Mesendoderm (in vitro differentiated cells): Measurements from ENCODE around the gene MICALL2.

Experiments used
- DNase-seq: peaks from one replicate; pipeline ENCODE4 v3.0.0; 2013
- H2AK5ac ChIP-seq: 2 replicates; pipeline ENCODE4 v1.6.1; 2013; ENCODE audit warnings: low read length, inconsistent platforms
- H2BK120ac ChIP-seq: 2 replicates; pipeline ENCODE4 v1.6.1; 2013; ENCODE audit warnings: low read depth, mild to moderate bottlenecking, low read length, moderate library complexity, mixed read lengths
- H2BK15ac ChIP-seq: replicated peaks from 2 replicates; pipeline ENCODE4 v1.6.1; 2013; ENCODE audit warnings: low read depth, mild to moderate bottlenecking, moderate library complexity
- H2BK5ac ChIP-seq: 2 replicates; pipeline ENCODE4 v1.6.1; 2013; ENCODE audit warnings: low read length, inconsistent platforms
- H3K18ac ChIP-seq: 2 replicates; pipeline ENCODE4 v1.6.1; 2013; ENCODE audit warnings: mild to moderate bottlenecking, low read length, mixed read lengths
- H3K23ac ChIP-seq: one replicate; pipeline ENCODE4 v1.6.1; 2013; ENCODE audit warnings: low read length
- H3K27ac ChIP-seq: 2 replicates; pipeline ENCODE4 v1.5.1; 2013; ENCODE audit warnings: low read depth, mild to moderate bottlenecking, inconsistent platforms, low read length, moderate library complexity
- H3K27me3 ChIP-seq: 2 replicates; pipeline ENCODE4 v1.6.1; 2013; ENCODE audit warnings: low read length, control low read depth, mild to moderate bottlenecking, inconsistent platforms; ENCODE audit not compliant: insufficient read depth, poor library complexity
- H3K36me3 ChIP-seq: 2 replicates; pipeline ENCODE4 v1.6.1; 2013; ENCODE audit warnings: low read length, inconsistent platforms; ENCODE audit not compliant: control insufficient read depth, insufficient read depth
- H3K4ac ChIP-seq: one replicate; pipeline ENCODE4 v1.6.1; 2013; ENCODE audit warnings: low read depth, mild to moderate bottlenecking, low read length, moderate library complexity
- H3K4me1 ChIP-seq: 2 replicates; pipeline ENCODE4 v1.6.1; 2013; ENCODE audit warnings: low read depth, low read length, inconsistent platforms; ENCODE audit not compliant: control insufficient read depth
- H3K4me2 ChIP-seq: 2 replicates; pipeline ENCODE4 v1.6.1; 2013; ENCODE audit warnings: low read length
- H3K4me3 ChIP-seq: 2 replicates; pipeline ENCODE4 v1.5.1; 2013; ENCODE audit warnings: mild to moderate bottlenecking, low read length
- H3K56ac ChIP-seq: one replicate; pipeline ENCODE4 v1.6.1; 2013; ENCODE audit warnings: low read length
- H3K79me1 ChIP-seq: 2 replicates; pipeline ENCODE4 v1.6.1; 2013; ENCODE audit warnings: low read length, inconsistent platforms
- H3K79me2 ChIP-seq: 2 replicates; pipeline ENCODE4 v1.6.1; 2013; ENCODE audit warnings: mild to moderate bottlenecking, low read length; ENCODE audit not compliant: control insufficient read depth, insufficient read depth
- H3K9ac ChIP-seq: 2 replicates; pipeline ENCODE4 v1.6.1; 2013; ENCODE audit warnings: low read length, inconsistent platforms
- H4K5ac ChIP-seq: one replicate; pipeline ENCODE4 v1.6.1; 2013; ENCODE audit warnings: low read length
- H4K8ac ChIP-seq: one replicate; pipeline ENCODE4 v1.6.1; 2013; ENCODE audit warnings: low read depth, mild to moderate bottlenecking, control low read depth, low read length, moderate library complexity
- whole genome bisulfite sequencing: extraction: QIAGEN DNeasy Blood & Tissue Kit; methylation state at CpG from one replicate; pipeline ENCODE4 v1.1.7; 2013; ENCODE audit warnings: low lambda C conversion rate, missing lambda C conversion rate; ENCODE audit not compliant: insufficient coverage; ENCODE audit errors: extremely low coverage; 5-methylcytosine and 5-hydroxymethylcytosine counted together

MICALL2 gene

DNA sequence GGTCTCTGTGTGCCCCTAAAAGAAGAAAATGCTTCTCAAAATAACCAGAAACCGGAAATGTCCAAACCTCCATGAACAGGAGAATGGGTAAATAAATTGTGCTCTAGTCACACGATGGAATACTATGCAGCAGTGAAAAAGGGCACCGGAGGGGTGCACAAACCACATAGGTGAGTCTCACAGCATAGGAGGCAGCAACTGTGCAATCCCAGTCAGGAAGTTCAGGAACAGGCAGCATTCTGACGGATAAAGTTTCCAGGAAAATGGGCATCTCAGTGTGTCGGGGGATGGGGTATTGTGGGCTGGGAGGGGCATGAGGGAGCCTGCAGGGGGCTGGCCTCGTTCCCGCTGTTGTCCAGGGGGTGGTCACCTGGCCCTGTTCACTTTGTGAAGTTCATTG lies 63.1 kb downstream of the MICALL2 start:
- Histone ChIP-seq H3K79me1 (no peaks in the 10 kb centered on the region), H3K18ac (no peak overlapping the region), H3K4me2 (no peak overlapping the region), H4K8ac (no peak overlapping the region), H3K4me1 (no peaks in the 10 kb centered on the region), H3K27ac (no peak overlapping the region), H2BK15ac (no peak overlapping the region), H2AK5ac (no peak overlapping the region), H2BK5ac (no peak overlapping the region), H3K4ac (no peak overlapping the region), H3K79me2 (no peaks in the 10 kb centered on the region), H2BK120ac (no peak overlapping the region), H4K5ac (no peak overlapping the region), H3K36me3 (no peaks in the 10 kb centered on the region), H3K23ac (no peak overlapping the region), H3K9ac (no peak overlapping the region), H3K56ac (no peak overlapping the region), H3K27me3 (no peaks in the 10 kb centered on the region), H3K4me3 (no peak overlapping the region)
- no peak for DNase-seq
- no CpG with 5 or more reads among the region's 7 CpGs for WGBS

GRCh38 chr7:1395211-1396070 lies 63.8 kb downstream of the MICALL2 start:
- H2AK5ac ChIP-seq, result no peak overlapping the region
- no peaks in the 10 kb centered on the region for H3K4me1 ChIP-seq
- H4K8ac ChIP-seq, result no peak overlapping the region
- no peak overlapping the region for H3K4me3 ChIP-seq
- H3K27me3 ChIP-seq, result no peaks in the 10 kb centered on the region
- no peaks in the 10 kb centered on the region for H3K36me3 ChIP-seq
- no peak overlapping the region for H3K56ac ChIP-seq
- no peak overlapping the region for H3K27ac ChIP-seq
- H2BK5ac ChIP-seq, result no peak overlapping the region
- no peak overlapping the region for H3K9ac ChIP-seq
- no peak overlapping the region for H2BK120ac ChIP-seq
- no peak overlapping the region for H4K5ac ChIP-seq
- no peaks in the 10 kb centered on the region for H3K79me1 ChIP-seq
- H2BK15ac ChIP-seq, result no peak overlapping the region
- no peak for DNase-seq
- H3K4ac ChIP-seq, result no peak overlapping the region
- H3K4me2 ChIP-seq, result no peak overlapping the region
- H3K79me2 ChIP-seq, result no peaks in the 10 kb centered on the region
- WGBS, result no CpG with 5 or more reads among the region's 33 CpGs
- H3K18ac ChIP-seq, result no peak overlapping the region
- H3K23ac ChIP-seq, result no peak overlapping the region

DNA sequence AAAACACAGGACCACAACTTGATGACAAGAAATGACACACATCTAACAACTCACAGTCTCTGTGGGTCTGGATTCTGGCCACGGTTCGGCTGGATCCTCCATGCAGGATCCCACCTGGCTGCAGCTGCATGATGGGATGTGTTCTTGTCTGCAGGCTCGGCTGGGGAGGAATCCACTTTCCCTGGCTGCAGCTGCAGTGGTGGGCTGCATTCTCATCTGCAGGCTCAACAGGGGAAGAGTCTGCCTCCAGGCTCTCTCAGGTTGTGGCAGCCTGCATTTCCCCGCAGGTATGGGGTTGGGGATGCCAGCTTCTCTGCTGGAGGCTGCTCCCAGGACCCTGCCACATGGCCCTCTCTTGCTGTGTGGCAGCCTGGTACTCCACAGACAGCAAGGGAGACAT lies 64.9 kb downstream of the MICALL2 start:
- H3K23ac ChIP-seq, result no peak overlapping the region
- WGBS, result no CpG with 5 or more reads among the region's 4 CpGs
- no peak overlapping the region for H3K4me3 ChIP-seq
- H2BK5ac ChIP-seq, result no peak overlapping the region
- no peak for DNase-seq
- H3K4me1 ChIP-seq, result no peaks in the 10 kb centered on the region
- H3K79me2 ChIP-seq, result no peaks in the 10 kb centered on the region
- no peak overlapping the region for H3K4ac ChIP-seq
- H3K9ac ChIP-seq, result no peak overlapping the region
- no peak overlapping the region for H4K5ac ChIP-seq
- H3K4me2 ChIP-seq, result no peak overlapping the region
- H4K8ac ChIP-seq, result no peak overlapping the region
- no peaks in the 10 kb centered on the region for H3K36me3 ChIP-seq
- no peaks in the 10 kb centered on the region for H3K27me3 ChIP-seq
- no peaks in the 10 kb centered on the region for H3K79me1 ChIP-seq
- no peak overlapping the region for H2BK120ac ChIP-seq
- no peak overlapping the region for H3K56ac ChIP-seq
- no peak overlapping the region for H3K27ac ChIP-seq
- H2BK15ac ChIP-seq, result no peak overlapping the region
- no peak overlapping the region for H3K18ac ChIP-seq
- H2AK5ac ChIP-seq, result no peak overlapping the region

GRCh38 chr7:1393421-1393820 lies 65.8 kb downstream of the MICALL2 start:
- no peaks in the 10 kb centered on the region for H3K79me2 ChIP-seq

GRCh38 chr7:1392556-1392955 lies 66.7 kb downstream of the MICALL2 start:
- no CpG with 5 or more reads among the region's 4 CpGs for WGBS
- Histone ChIP-seq H4K8ac (no peak overlapping the region), H3K27ac (no peak overlapping the region), H3K79me2 (no peaks in the 10 kb centered on the region), H3K56ac (no peak overlapping the region), H3K4me1 (no peaks in the 10 kb centered on the region), H2BK120ac (no peak overlapping the region), H2BK5ac (no peak overlapping the region), H2BK15ac (no peak overlapping the region), H3K4me2 (no peak overlapping the region), H3K79me1 (no peaks in the 10 kb centered on the region), H3K36me3 (no peaks in the 10 kb centered on the region), H3K27me3 (no peaks in the 10 kb centered on the region), H3K18ac (no peak overlapping the region), H4K5ac (no peak overlapping the region), H3K4ac (no peak overlapping the region), H3K23ac (no peak overlapping the region), H3K4me3 (no peak overlapping the region), H3K9ac (no peak overlapping the region), H2AK5ac (no peak overlapping the region)
- no peak for DNase-seq

More at GRCh38 chr7:1393421-1393820, 65.8 kb downstream of the MICALL2 start:
- no peak overlapping the region for H3K18ac ChIP-seq
- no peak overlapping the region for H2BK15ac ChIP-seq
- no peak overlapping the region for H3K23ac ChIP-seq
- H2AK5ac ChIP-seq, result no peak overlapping the region
- H3K27ac ChIP-seq, result no peak overlapping the region
- H2BK5ac ChIP-seq, result no peak overlapping the region
- DNase-seq, result no peak
- H3K9ac ChIP-seq, result no peak overlapping the region
- no peak overlapping the region for H4K8ac ChIP-seq
- WGBS, result no CpG with 5 or more reads among the region's 7 CpGs
- H4K5ac ChIP-seq, result no peak overlapping the region
- no peaks in the 10 kb centered on the region for H3K79me1 ChIP-seq
- no peaks in the 10 kb centered on the region for H3K36me3 ChIP-seq
- no peak overlapping the region for H3K4me3 ChIP-seq
- no peak overlapping the region for H3K4ac ChIP-seq
- H3K4me1 ChIP-seq, result no peaks in the 10 kb centered on the region
- no peak overlapping the region for H3K4me2 ChIP-seq
- no peak overlapping the region for H2BK120ac ChIP-seq
- H3K27me3 ChIP-seq, result no peaks in the 10 kb centered on the region
- no peak overlapping the region for H3K56ac ChIP-seq

DNA sequence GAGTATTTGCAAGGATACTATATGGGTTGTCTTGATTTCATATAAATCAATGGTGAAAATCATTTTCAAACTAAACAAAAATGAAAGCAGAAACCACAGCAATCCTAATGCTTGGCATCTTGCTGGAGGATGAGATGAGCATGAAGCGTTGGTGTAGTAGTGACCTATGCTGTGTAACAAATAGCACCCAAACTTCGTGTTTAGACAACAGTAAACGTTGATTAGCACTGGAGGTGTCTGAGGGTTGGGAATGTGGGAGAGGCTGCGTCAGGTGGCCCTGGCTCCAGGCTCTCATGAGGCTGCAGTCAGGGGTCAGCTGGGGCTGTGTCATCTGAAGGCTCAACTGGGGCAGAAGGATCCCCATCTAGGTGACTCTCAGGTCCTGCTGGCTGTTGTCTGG lies 67.8 kb downstream of the MICALL2 start:
- Histone ChIP-seq H3K27me3 (no peaks in the 10 kb centered on the region), H2BK120ac (no peak overlapping the region), H3K36me3 (no peaks in the 10 kb centered on the region), H3K18ac (no peak overlapping the region), H2AK5ac (no peak overlapping the region), H3K79me2 (no peaks in the 10 kb centered on the region), H4K8ac (no peak overlapping the region), H3K4me3 (no peak overlapping the region), H3K23ac (no peak overlapping the region), H3K56ac (no peak overlapping the region), H3K4ac (no peak overlapping the region), H3K4me1 (no peaks in the 10 kb centered on the region), H3K9ac (no peak overlapping the region), H3K79me1 (no peaks in the 10 kb centered on the region), H3K4me2 (no peak overlapping the region), H2BK15ac (no peak overlapping the region), H4K5ac (no peak overlapping the region), H2BK5ac (no peak overlapping the region), H3K27ac (no peak overlapping the region)
- DNase-seq, result no peak
- WGBS, result no CpG with 5 or more reads among the region's 4 CpGs
